HK-2 (cell line): ENCODE results near the gene TFF3.

Experiments used
- DNase-seq: peaks from one replicate; pipeline ENCODE4 v3.0.0-alpha.2; 2018; ENCODE audit not compliant: unreplicated experiment

The TFF3 gene

DNA sequence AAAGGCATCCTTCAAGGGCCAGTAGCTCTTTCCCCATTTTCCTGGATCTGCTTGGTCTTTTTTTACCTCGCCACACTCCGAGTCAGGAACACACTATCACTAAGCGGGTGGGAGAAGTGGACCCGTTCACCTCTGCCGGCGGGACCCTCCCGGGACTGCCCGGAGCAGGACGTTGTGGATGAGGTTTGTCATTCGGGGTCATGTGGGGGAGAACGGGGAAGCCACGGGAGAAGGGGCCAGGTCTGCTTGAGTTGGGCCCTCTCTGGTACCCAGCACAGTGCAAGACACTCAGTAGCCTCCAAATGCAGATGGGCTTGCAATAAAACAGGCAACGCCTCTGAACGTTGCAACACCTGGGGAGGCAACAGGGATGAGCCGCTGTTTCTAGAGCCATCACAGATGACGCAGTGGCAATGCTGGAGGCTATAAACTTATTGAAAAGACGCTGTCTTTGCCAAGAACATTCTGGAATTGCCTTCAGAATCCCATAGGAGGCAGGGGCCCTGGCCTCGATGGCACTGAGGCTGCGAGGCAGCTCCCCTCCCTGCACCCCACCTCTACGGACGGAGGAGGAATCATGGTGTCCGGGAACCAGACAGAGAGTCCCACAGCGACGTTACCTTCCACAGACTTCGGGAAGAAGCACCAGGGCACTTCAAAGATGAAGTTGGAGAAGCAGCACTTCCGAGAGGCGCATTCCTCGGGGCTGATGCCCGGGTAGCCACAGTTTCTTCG, 31.8 kb upstream of the TFF3 start:
- no peak for DNase-seq

DNA sequence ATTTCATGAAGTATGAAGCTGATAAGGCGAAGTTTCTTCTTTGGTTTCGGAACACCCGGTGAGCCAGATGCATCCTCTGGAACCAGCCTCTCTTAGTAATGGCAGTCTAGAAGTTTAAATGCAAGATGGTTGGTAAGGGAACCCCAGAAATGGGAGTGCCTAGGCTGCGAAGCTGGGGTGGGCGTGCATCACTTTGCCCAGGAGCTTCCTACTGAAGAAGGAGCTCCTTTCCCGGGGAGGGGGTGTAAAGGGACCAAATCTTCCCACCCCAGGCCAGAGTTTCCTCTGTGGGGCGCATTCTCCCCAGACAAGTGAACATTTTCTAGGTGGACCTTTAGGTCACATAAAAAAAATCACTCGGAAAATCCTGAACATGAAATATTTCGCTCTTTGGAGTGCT, 31.2 kb upstream of the TFF3 start:
- no peak for DNase-seq

DNA sequence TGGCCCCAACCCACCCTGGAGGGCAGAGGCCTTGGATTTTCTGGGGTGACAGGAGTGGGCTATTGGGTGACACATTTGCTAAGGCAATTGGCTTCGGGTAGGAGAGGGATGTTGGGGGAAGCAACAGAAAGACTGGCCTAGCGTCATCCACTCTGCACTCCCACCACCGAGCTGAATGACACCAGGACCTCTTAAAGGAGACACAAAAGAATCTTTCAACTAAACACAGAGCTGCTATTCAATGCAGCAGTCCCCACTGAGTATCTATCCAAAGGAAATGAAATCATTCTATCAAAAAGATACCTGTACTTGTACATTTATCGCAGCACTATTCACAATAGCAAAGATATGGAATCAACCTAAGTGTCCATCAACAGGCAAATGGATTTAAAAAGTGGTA, 29.4 kb upstream of the TFF3 start:
- no peak for DNase-seq

DNA sequence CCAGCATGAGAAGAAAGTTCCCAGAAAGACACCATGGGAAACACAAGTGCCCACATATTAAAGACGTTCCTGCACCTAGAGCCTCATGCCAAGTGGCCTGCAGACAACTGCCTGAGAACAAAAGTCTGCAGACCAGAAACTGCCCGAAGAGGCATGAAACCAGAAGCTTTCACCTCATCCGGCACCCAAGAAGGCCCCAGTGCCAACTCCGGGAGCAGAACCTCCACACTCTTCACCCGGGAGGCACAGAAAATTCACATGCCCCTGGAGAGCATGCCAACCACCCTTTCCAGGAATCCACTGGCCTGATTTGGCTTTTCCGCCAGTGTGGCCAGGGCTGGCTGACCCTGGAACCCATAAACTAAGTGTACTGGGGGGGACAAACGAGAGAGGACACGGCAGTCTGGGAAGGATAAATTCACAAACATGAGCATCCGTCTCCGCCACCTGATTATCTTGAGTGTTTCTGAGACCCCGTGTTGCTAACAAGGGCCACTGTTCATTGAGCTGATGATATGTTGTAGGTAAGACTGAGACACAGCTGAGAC, 28.8 kb upstream of the TFF3 start:
- no peak for DNase-seq

DNA sequence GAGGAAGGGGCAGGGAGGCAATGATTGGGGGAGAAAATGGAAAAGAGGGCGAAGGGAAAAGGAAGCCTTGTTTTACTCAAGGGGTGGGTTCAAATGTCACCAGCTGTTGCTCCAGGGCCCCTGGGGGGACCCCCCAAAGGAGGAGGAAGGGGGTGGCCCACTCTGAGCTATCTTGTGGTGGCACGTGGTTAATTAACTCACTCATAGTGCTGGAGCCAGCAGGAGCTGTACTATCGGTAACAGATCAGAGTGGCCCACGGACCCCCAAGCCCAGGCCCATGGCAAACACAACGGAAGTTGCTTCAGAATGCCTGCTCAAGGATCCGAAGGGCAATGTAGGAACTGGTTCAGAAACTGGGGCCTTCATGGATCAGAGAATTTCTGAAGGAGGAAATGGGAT, 28.3 kb upstream of the TFF3 start:
- no peak for DNase-seq

DNA sequence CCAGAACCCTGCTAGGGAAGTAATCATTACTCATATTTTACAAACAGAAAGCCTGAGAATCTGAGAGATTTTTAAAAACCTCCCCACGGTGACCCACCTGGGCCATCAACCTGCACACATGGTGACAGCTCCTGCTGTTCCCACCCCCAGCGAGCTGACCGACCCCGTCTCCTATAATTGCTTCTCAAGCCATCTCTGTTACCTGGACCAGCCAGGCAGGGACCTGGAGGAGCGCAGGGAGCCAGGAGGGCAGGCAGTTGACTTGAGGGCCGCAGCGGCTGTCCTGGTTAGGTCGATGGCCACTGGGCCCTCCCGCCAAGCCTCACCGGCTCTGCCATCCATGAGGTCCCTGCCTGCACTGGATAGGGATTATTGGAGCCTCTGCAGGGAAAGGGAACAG, 27.9 kb upstream of the TFF3 start:
- DNase-seq = no peak

DNA sequence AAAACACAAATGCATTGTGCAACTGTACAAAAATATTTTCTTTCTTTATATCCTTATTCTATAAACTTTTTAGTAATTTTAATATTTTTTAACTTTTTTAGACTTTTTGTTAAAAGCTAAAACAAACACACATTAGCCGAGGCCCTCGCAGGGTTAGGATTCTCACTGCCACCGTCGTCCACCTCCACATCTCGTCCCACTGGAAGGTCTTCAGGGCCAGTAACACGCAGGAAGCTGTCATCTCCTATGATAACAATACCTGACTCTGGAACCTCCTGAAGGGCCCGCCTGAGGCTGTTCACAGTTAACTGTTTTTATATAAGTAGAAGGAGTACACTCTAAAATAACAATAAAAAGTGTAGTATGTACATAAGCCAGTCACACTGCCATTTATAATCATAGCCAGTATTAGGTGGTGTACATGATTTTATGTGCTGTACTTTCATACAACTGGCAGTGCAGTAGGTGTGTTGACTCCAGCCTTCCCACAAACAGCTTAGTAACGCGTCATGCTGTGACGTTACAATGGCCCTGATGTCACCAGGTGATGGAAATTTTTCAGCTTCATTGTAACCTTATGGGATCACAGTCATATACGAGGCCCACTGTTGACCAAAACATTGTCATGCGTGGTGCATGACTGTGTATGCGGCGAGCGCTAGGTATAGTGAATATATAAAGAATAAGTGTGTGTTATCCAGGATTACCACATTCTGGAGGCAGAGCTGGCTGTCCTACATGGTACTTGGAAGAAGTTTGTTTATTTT, 26.8 kb upstream of the TFF3 start:
- DNase-seq = no peak

DNA sequence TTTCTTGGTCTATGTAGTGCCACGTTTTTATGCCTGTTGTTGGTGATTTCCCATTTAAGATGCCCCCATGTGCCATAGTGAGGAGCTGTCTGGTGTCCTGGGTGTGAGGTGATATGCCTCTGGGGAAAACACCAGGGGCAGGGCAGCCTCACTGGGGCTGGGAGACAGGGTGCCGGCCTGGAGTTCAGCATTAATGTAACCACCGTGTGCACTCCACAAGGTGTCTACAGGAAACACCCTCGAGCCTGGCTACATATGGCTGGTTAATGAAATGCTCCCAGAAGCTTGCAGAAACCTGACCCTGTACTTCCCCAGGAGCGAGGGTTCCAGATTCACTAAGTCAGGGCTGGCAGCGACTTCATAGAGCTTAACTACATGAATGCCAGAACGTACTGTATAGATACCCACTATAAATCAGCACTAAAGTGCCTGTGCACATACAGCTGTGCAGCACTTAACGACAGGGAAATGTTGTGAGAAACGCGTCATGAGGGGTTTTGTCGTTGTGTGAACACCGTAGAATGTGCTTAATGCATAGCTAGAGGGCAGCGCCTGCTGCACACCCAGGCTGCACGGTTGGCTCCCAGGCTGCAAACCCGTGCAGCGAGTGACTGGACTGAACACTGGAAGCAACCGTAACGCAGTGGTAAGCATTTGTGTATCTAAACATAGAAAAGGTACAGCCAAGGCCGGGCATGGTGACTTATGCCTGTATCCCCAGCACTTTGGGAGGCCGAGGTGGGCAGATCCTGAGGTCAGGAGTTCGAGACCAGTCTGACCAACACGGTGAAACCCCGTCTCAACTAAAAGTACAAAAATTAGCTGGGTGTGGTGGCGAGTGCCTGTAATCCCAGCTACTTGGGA, 25.2 kb upstream of the TFF3 start:
- no peak for DNase-seq

DNA sequence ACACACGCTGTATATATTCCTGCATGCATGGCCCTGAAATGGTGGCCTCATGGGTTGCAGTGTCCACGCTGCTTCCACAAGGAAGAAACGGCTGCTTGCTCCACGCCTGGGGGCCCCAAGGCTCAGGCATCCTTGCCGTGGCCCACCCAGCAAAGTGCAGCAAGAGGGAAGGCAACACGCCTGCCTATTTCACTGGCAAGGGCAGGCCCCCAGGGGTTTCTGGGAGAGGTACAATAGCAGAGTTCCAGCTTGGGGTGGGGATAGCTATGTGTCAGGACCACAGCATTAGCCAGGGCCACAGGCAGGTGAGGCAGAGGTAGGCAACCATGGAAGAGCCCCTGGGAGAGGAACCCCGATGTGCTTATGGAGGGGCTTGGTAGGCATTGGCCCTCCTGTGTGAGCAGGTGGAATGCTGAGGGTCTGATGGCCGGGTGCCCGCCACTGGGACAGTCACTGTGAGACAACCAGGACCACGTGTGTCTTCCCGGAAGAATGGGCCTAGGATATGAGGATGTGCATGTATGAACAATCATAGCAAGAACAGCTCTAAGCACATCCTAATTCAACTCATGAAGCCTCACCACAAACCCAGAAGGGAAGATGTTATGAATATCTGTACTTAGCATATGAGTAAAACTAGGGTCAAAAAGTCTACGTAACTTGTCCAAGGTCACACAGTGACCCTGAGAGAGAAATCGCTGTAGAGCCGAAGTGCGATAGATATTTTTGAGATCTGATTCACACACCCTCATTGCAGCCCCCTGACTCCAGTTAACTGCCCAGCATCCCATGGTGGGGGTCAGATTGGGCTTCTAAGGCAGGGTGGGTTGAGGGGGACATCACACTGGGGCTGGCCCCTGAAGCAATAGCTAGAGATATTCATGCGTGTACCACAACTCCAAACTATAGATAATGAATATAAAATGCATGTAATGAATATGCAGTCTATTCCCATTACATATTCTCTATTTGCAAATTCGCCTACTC, 23.8 kb upstream of the TFF3 start:
- no peak for DNase-seq

DNA sequence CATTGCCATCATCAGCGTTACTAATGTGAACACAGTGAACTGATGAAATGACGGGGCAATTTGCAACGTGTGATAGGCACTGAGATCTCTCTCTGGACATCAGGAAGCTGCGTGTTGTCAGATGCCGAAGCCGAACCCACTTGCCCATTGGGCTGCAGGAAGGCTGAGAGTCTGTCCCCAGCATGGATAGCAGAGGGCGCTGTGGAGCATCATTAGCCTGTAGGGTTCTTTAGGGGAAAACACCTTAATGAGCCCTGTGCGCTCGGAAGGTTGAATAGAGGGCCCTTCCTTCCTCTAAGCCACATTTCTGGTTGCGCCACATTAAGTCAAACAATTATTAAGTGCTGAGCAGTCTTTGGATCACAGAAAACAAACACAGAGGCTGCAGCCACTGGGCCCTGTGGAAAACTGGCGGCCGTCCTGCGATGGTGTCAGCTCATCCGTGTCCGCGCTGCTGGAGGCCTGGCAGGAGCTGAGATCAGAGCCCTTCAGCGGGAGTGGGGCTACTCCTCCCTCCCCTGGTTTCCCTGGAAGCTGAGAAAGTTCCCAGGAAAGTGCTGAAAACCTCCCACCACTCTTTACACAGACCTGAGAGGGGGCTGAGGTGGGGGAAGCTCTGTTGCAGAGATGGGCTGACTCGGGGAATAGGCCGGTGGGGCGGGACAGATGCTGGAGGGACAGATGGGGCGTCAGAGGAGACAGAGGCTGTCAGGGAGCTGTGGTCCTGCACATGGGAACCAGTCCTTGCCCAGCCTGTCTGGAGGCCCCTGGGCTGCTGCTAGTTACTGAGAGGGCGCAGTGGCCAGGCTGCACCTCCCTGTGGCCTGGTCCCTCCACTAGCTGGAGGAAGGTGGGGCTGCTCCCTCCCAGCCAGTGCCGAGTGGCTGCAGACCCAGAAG, 22.9 kb upstream of the TFF3 start:
- DNase-seq = peak; percentile 37

DNA sequence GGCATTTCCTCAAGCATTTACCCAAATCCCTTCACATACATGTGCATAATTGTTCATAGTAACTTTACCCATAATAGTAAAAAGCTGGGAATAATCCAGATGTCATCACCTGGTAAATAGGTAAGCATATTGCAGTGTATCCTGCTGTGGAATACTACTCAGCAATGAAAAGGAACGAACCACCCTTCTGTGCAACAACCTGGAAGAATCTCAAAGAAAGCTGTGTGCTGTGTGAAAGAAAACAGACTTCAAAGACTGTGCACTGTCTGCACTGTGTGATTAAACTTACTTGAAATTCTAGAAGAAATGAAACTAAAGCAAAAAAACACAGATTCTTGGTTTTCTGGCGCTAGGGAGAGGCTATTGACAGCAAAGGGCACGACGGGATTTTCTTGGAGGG, 22.1 kb upstream of the TFF3 start:
- no peak for DNase-seq

DNA sequence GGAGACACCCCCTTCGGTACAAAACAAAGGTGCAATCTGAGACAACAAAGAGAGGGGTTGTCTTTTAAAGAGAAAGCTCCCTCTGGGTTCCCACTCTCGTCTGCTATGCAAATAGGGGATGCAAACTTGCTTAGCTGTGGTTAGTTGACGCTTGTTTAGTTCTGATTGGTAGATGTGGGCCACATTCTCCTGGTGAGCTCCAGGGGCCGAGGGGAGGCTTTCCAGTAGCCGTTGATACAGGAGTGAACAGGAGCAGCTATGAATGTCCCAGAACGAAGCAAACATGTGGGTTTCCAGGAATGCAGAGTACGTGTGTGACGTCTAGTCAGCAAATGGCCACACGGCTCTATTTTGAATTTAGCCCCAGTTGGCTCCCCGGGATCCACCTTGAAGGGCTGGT, 20.8 kb upstream of the TFF3 start:
- DNase-seq = no peak

DNA sequence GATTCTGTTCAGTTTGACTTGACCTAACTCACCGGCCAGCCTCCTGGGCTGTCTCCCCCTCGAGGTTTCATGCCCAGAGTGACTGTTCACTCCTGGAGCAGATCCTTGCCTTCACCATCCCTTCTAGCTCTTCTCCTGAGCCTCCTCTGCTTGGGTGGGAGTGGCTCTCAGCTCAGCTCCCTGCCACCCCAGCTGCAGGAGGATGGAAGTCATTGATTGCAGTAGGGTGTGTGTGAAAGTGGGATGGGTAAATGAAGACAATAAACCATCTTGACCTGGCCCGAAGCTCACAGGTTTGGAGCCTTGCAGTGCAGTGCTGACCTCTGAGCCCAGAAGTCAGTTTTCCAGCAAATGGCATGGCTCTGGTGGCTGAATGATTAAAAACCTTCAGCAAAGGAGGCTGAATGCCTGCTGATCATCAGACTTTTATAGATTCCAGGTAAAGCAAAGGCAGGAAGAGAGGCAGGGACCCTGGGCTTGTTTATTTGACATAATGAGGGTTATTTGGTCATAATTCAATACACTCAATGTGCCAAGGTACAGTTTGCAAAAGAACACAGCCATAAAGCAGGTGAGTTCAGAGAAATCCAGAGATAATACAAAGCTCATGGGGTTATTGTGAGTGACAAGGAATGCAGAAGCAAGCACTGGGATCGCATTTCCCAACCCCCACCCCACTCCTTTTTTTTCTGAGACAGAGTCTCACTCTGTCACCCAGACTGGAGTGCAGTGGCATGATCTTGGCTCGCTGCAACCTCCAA, 17.5 kb upstream of the TFF3 start:
- DNase-seq = no peak

DNA sequence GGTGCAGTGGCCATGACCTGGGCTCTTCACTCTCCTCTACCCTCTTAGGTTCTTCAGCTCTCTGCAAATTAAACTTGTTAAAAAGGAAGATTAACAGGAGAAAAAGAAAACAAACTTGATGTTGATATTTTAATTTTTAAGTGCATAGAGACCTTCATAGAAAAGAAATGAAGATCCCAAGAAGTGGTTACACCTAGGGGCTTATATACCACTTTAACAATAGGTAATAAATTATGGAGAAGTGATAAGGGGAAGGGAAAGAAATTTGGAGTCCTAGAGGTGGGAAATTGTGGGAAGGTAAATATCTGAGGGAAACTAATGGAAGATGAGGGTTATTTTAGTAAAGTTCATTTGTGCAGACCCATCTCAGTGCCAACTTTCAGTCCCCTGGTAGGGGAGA, 16.5 kb upstream of the TFF3 start:
- DNase-seq = no peak

DNA sequence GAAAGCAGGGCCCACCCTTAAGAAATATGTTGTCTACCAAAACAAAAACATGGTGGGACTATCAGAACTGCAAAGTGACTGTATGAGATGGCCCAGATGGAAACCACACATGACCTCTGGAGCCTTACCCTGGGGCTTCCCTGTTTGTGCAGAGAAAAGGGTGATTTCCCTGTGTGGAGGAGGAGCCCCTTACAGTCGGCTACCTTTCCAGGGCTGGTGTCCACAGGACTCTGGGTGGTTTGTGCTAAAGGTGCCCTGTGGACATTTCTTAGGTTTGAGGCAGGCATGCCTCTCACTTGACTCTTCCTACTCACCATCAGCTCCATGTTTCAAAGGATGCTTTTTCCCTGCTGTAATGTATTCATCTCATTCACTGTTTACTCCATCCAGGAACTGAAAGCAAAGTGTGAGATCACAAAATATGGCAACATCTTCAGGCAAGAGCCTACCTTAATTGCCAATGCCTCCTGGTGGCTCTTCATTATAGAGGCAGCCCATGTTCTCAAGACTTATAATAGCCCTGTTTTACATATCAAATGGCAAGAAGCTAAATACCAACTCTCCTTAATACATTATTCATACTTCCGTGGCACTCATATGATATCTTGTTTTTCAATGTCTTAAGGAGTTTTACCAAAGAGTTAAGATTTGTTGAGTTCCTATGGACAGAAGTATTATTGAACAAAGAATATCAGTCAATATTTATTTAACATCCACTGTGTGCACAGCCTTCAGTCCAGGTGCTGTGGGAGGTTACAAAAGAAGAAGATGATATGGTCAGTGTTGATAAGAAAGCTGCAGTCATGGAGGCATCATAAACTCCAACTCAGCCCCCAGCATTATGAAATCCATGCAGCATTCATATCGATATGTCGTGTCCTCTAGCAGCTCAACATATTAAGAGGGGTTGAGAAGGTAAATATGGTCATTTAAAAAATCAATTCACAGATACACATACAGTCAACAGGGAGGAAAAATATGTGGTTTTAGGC, 15.5 kb upstream of the TFF3 start:
- DNase-seq = no peak

DNA sequence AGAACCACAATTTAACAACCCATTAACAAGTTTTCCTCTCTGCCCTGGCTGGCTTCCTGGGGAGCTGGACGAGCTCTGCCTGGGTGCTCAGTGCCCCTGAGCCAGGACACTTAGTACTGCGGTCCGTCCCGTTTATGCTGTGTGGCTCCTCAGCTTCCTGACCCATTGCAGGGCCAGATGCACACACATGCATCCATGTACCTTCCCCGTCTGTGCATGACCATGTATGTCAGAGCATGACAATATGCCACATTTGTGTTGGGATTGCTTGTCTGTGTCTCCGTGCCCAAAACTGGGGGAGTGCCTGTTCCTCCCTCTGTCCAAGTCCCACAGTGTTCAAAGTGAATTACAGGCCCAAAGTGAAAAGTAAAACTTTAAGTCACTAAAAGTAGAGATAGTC, 9.7 kb upstream of the TFF3 start:
- DNase-seq = no peak

DNA sequence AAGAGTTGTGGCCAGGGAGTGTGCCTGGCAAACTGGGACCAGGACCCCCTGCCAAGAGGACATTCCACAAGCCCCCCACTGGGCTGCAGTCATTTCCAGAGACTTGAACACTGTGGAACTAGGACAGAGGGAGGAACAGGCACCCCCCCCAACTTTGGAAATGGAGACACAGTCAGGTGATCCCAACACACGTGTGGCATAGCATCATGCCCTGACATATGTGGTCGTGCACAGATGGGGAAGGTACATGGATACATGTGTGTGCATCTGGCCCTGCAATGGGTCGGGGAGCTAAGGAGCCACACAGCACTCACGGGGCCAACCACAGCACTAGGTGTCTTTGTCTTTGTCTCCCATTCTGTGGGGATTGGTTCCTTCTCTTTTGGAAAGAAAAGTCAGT, 6.6 kb upstream of the TFF3 start:
- DNase-seq = no peak

DNA sequence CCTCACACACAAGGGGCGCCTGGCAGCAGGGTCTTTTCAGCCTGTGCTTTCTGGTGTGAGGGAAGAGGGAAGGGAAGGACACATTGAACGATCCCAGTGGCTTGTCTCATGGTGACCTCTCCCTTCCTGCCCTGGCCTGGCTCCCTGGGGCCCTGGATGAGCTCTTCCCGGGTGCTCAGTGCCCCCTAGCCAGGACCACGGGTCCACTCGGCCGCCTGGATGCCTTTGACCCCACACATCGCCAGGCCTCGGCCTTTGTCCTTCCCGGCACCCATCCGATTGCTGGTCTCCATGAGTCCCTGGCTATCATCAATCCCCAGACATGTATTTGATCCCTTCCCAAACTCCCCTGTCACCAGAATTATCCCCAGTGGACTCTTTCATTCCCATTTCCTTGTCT, 6.0 kb upstream of the TFF3 start:
- DNase-seq = no peak
